H9 (cell line): ENCODE data around the gene PSMB9. TPM values are rescaled to one million over a fixed set of nuclear protein-coding genes. Genes with fewer than 3 reads are reported as not detected.

Source experiments
- DNase-seq: peaks from one replicate; pipeline ENCODE4 v3.0.0-alpha.2; 2017
- H2AFZ ChIP-seq: one replicate; pipeline ENCODE4 v1.6.1; 2013; ENCODE audit warnings: mild to moderate bottlenecking, low read length, control low read depth, moderate library complexity
- H2AK5ac ChIP-seq: 2 replicates; pipeline ENCODE4 v1.6.1; 2013; ENCODE audit warnings: low read length, control low read depth, mixed read lengths; ENCODE audit not compliant: insufficient read length
- H2BK120ac ChIP-seq: one replicate; pipeline ENCODE4 v1.6.1; 2013; ENCODE audit warnings: low read depth, mild to moderate bottlenecking, low read length, control low read depth, inconsistent platforms; ENCODE audit not compliant: poor library complexity, severe bottlenecking
- H2BK12ac ChIP-seq: 2 replicates; pipeline ENCODE4 v1.6.1; 2013; ENCODE audit warnings: low read length, control low read depth, mixed read lengths, low read depth; ENCODE audit not compliant: insufficient read length
- H2BK15ac ChIP-seq: 2 replicates; pipeline ENCODE4 v1.6.1; 2013; ENCODE audit warnings: low read depth, low read length, control low read depth
- H2BK20ac ChIP-seq: one replicate; pipeline ENCODE4 v1.6.1; 2013; ENCODE audit warnings: low read depth, mild to moderate bottlenecking, low read length, control low read depth, inconsistent platforms; ENCODE audit not compliant: poor library complexity, severe bottlenecking
- H2BK5ac ChIP-seq: 2 replicates; pipeline ENCODE4 v1.6.1; 2013; ENCODE audit warnings: low read length, control low read depth, mixed read lengths; ENCODE audit not compliant: insufficient read length
- H3K14ac ChIP-seq: 2 replicates; pipeline ENCODE4 v1.6.1; 2013; ENCODE audit warnings: low read length, control low read depth; ENCODE audit not compliant: insufficient read depth
- H3K18ac ChIP-seq: 2 replicates; pipeline ENCODE4 v1.6.1; 2013; ENCODE audit warnings: low read depth, mild to moderate bottlenecking, mixed read lengths, low read length, control low read depth; ENCODE audit not compliant: insufficient read length
- H3K23ac ChIP-seq: 2 replicates; pipeline ENCODE4 v1.6.1; 2013; ENCODE audit warnings: low read length, control low read depth, mixed read lengths, low read depth; ENCODE audit not compliant: insufficient read length
- H3K23me2 ChIP-seq: 2 replicates; pipeline ENCODE4 v1.6.1; 2013; ENCODE audit warnings: low read depth, mild to moderate bottlenecking, mixed read lengths, low read length, control low read depth; ENCODE audit not compliant: insufficient read length, poor library complexity, severe bottlenecking
- H3K27ac ChIP-seq: 2 replicates; pipeline ENCODE4 v1.5.1; 2013; ENCODE audit warnings: low read length, control low read depth, mixed read lengths, low read depth; ENCODE audit not compliant: insufficient read length
- H3K27me3 ChIP-seq: 2 replicates; pipeline ENCODE4 v1.6.1; 2013; ENCODE audit warnings: low read length, control low read depth, inconsistent platforms; ENCODE audit not compliant: insufficient read depth
- H3K4ac ChIP-seq: 2 replicates; pipeline ENCODE4 v1.6.1; 2013; ENCODE audit warnings: low read depth, mild to moderate bottlenecking, control low read depth, inconsistent platforms, low read length, moderate library complexity
- H3K4me1 ChIP-seq: 2 replicates; pipeline ENCODE4 v1.6.1; 2013; ENCODE audit warnings: low read length, control low read depth, inconsistent platforms; ENCODE audit not compliant: insufficient read depth
- H3K4me2 ChIP-seq: 2 replicates; pipeline ENCODE4 v1.6.1; 2013; ENCODE audit warnings: low read length, control low read depth, mixed read lengths; ENCODE audit not compliant: insufficient read length, insufficient read depth
- H3K56ac ChIP-seq: 2 replicates; pipeline ENCODE4 v1.6.1; 2013; ENCODE audit warnings: low read depth, mild to moderate bottlenecking, mixed read lengths, low read length, control low read depth; ENCODE audit not compliant: insufficient read length
- H3K79me1 ChIP-seq: 2 replicates; pipeline ENCODE4 v1.6.1; 2013; ENCODE audit warnings: low read depth, mild to moderate bottlenecking, moderate library complexity, low read length, control low read depth, inconsistent platforms; ENCODE audit not compliant: insufficient read depth, poor library complexity, severe bottlenecking
- H3K79me2 ChIP-seq: 2 replicates; pipeline ENCODE4 v1.6.1; 2013; ENCODE audit warnings: low read length, control low read depth, inconsistent platforms; ENCODE audit not compliant: insufficient read depth
- H3K9ac ChIP-seq: 2 replicates; pipeline ENCODE4 v1.6.1; 2013; ENCODE audit warnings: low read length, control low read depth, mixed read lengths; ENCODE audit not compliant: insufficient read length; ENCODE audit errors: extremely low read depth
- H3K9me3 ChIP-seq: one replicate; pipeline ENCODE4 v1.6.1; 2013; ENCODE audit warnings: low read depth, low read length, inconsistent platforms; ENCODE audit not compliant: control insufficient read depth
- H3T11ph ChIP-seq: one replicate; pipeline ENCODE4 v1.6.1; 2013; ENCODE audit warnings: mild to moderate bottlenecking, low read length, control low read depth, inconsistent platforms
- H4K20me1 ChIP-seq: one replicate; pipeline ENCODE4 v1.6.1; 2013; ENCODE audit not compliant: control insufficient read depth, insufficient read length, insufficient read depth
- H4K5ac ChIP-seq: 2 replicates; pipeline ENCODE4 v1.6.1; 2013; ENCODE audit warnings: low read depth, mild to moderate bottlenecking, mixed read lengths, low read length, control low read depth; ENCODE audit not compliant: insufficient read length
- H4K8ac ChIP-seq: replicated peaks from 2 replicates; pipeline ENCODE4 v1.6.1; 2013; ENCODE audit warnings: low read length, control low read depth, mixed read lengths, low read depth; ENCODE audit not compliant: insufficient read length
- H4K91ac ChIP-seq: 2 replicates; pipeline ENCODE4 v1.6.1; 2013; ENCODE audit warnings: low read depth, mild to moderate bottlenecking, moderate library complexity, mixed read lengths, low read length, control low read depth; ENCODE audit not compliant: insufficient read length
- H3K27ac Mint-ChIP-seq, 3 experiments: 2 replicates in 2 of 3; 3 replicates in 1 of 3; pipeline ENCODE4 v1.8.0; 2020 to 2021; ENCODE audit warnings: mixed read lengths in 3 of 3, mild to moderate bottlenecking in 1 of 3, moderate library complexity in 1 of 3
- H3K27me3 Mint-ChIP-seq: 2 replicates; pipeline ENCODE4 v1.8.0; 2021; ENCODE audit warnings: low read depth, mild to moderate bottlenecking, moderate library complexity, mixed read lengths
- H3K36me3 Mint-ChIP-seq, 3 experiments: 2 replicates in 2 of 3; 3 replicates in 1 of 3; pipeline ENCODE4 v1.8.0; 2020 to 2021; ENCODE audit warnings: low read depth in 3 of 3, mixed read lengths in 3 of 3; ENCODE audit not compliant: insufficient read depth in 1 of 3
- H3K4me1 Mint-ChIP-seq, 2 experiments: 2 replicates each; pipeline ENCODE4 v1.8.0; 2020; ENCODE audit warnings: mixed read lengths in 2 of 2
- H3K4me3 Mint-ChIP-seq, 2 experiments: 2 replicates in 1 of 2; 3 replicates in 1 of 2; pipeline ENCODE4 v1.8.0; 2020 to 2021; ENCODE audit warnings: mild to moderate bottlenecking in 2 of 2, mixed read lengths in 2 of 2, moderate library complexity in 1 of 2
- H3K9me3 Mint-ChIP-seq, 2 experiments: 2 replicates in 1 of 2; 3 replicates in 1 of 2; pipeline ENCODE4 v1.8.0; 2020; ENCODE audit warnings: mild to moderate bottlenecking in 2 of 2, mixed read lengths in 2 of 2, moderate library complexity in 1 of 2
- WGBS: extraction: QIAGEN DNeasy Blood & Tissue Kit; methylation state at CpG from one replicate; pipeline ENCODE4 v1.1.7; 2013; ENCODE audit warnings: missing lambda C conversion rate, low lambda C conversion rate, mixed read lengths; ENCODE audit not compliant: insufficient read length; ENCODE audit errors: extremely low coverage; 5-methylcytosine and 5-hydroxymethylcytosine counted together
- total RNA-seq: library from RNA; stranded (reverse); gene quantifications from 2 replicates; pipeline ENCODE4 v1.2.1, GENCODE V29; 2021
- TF ChIP-seq, protein P1 (sequence below): fragments of 200-600 bp; sonication (generic); conservative IDR thresholded peaks from 3 replicates; pipeline ENCODE4 v1.8.0; 2021; ENCODE audit warnings: antibody characterized with exemption, mild to moderate bottlenecking

Gene PSMB9
- total RNA-seq, 1 experiment from 2014 or later = 3.5 TPM

DNA sequence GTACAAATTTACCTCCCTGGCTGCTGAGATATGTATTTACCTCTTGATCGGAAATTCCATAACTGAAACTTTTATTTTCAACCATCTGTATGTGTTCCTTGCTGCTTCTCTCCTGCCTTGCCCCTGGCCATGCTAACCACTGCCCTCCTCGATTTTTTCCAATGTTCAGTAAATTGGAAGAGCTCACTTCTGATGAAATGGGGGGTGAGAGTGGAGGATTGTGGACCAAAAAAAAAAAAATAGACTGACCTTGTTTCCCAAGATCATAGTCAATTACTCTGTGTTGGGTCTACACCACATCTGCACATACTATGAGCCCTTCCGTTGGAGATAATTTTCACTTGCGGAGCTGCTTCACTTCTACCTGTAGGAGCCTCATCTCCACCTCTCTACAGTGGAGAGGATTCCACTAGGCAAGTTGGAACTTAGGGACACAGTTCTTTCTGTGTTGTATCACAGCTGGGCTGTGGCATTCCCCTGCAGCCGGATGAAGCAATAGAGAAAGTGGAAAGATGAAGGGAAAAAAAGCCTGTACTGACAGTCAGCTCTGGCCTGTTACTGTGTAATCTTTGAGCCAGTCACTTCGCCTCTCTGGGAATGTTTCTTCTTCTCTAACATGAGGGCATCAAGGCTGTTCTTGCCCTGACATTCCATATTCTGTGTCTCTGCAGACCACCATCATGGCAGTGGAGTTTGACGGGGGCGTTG lies 1.6 kb downstream of the PSMB9 start:
- H3K4me1 ChIP-seq = no peaks in the 10 kb centered on the region; the same call in 1 of the 2 replicates
- no peak overlapping the region for H3K18ac ChIP-seq
- no peak overlapping the region for H4K5ac ChIP-seq
- Mint-ChIP-seq H3K36me3 (peaks cover 0 to 5% (median 2%) of the 10 kb centered on the region in 3 experiments; a peak in 5 of 7 replicates), H3K27ac (no peak overlapping the region), H3K4me1 (peaks cover 15 to 22% of the 10 kb centered on the region in 2 experiments), H3K4me3 (0 out of 5 replicates have a peak overlapping the region, but pooled peaks of 1 of the 2 experiments have one; percentile 6), H3K27me3 (peaks cover 74% of the 10 kb centered on the region), H3K9me3 (no peaks in the 10 kb centered on the region)
- peaks cover 6% of the 10 kb centered on the region; the same call in 1 of the 2 replicates for H3K27me3 ChIP-seq
- no peak overlapping the region for H3K4ac ChIP-seq
- H4K91ac ChIP-seq = no peak overlapping the region
- H2BK5ac ChIP-seq = no peak overlapping the region
- WGBS = no CpG with 5 or more reads among the region's 8 CpGs
- peaks cover 16% of the 10 kb centered on the region for H3K23me2 ChIP-seq
- H4K8ac ChIP-seq = no peak overlapping the region
- no peaks in the 10 kb centered on the region for H3K79me2 ChIP-seq
- TF ChIP-seq, protein P1, sequence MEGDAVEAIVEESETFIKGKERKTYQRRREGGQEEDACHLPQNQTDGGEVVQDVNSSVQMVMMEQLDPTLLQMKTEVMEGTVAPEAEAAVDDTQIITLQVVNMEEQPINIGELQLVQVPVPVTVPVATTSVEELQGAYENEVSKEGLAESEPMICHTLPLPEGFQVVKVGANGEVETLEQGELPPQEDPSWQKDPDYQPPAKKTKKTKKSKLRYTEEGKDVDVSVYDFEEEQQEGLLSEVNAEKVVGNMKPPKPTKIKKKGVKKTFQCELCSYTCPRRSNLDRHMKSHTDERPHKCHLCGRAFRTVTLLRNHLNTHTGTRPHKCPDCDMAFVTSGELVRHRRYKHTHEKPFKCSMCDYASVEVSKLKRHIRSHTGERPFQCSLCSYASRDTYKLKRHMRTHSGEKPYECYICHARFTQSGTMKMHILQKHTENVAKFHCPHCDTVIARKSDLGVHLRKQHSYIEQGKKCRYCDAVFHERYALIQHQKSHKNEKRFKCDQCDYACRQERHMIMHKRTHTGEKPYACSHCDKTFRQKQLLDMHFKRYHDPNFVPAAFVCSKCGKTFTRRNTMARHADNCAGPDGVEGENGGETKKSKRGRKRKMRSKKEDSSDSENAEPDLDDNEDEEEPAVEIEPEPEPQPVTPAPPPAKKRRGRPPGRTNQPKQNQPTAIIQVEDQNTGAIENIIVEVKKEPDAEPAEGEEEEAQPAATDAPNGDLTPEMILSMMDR = no peak
- no peaks in the 10 kb centered on the region for H3K79me1 ChIP-seq
- H2AFZ ChIP-seq = no peak overlapping the region
- no peak overlapping the region for H3T11ph ChIP-seq
- H3K4me2 ChIP-seq = no peak overlapping the region
- H2BK12ac ChIP-seq = no peak overlapping the region
- H2BK20ac ChIP-seq = no peak overlapping the region
- no peak overlapping the region for H3K14ac ChIP-seq
- H3K9me3 ChIP-seq = no peaks in the 10 kb centered on the region
- H3K27ac ChIP-seq = no peak overlapping the region
- no peak overlapping the region for H2BK120ac ChIP-seq
- H2AK5ac ChIP-seq = no peak overlapping the region
- H3K23ac ChIP-seq = no peak overlapping the region
- H4K20me1 ChIP-seq = no peaks in the 10 kb centered on the region
- no peak overlapping the region for H3K9ac ChIP-seq
- DNase-seq = no peak
- H2BK15ac ChIP-seq = no peak overlapping the region
- no peak overlapping the region for H3K56ac ChIP-seq
